ENCODE measurements around the gene ALKBH2. TPM values are rescaled to one million over a fixed set of nuclear protein-coding genes. Genes with fewer than 3 reads are reported as not detected.

ALKBH2 gene
- total RNA-seq, 3 donors from 2014 or later (not counting 1 experiment from before 2014, with no cell fraction given): 10.9 to 12.6 (median 11.9) TPM

- intact Hi-C loops (cut with micrococcal nuclease): no loop called here
- peaks cover 21% of the 10 kb centered on the region for H3K36me3 Mint-ChIP-seq
- H3K9me3 ChIP-seq (ENCODE audit: control insufficient read depth, insufficient read depth, low read length): no peaks in the 10 kb centered on the region
- no peaks in the 10 kb centered on the region for H3K27me3 Mint-ChIP-seq (ENCODE audit: low read depth in 2 of 2)
- WGBS (ENCODE audit: insufficient coverage): 100% methylated on average over 2 of the region's 2 CpGs
- H3K36me3 ChIP-seq (ENCODE audit: control insufficient read depth, insufficient read depth, low read length): peaks cover 47% of the 10 kb centered on the region
- no peaks in the 10 kb centered on the region for H3K4me1 ChIP-seq (ENCODE audit: control insufficient read depth, insufficient read depth, low read length)
- TF ChIP-seq, protein P1, sequence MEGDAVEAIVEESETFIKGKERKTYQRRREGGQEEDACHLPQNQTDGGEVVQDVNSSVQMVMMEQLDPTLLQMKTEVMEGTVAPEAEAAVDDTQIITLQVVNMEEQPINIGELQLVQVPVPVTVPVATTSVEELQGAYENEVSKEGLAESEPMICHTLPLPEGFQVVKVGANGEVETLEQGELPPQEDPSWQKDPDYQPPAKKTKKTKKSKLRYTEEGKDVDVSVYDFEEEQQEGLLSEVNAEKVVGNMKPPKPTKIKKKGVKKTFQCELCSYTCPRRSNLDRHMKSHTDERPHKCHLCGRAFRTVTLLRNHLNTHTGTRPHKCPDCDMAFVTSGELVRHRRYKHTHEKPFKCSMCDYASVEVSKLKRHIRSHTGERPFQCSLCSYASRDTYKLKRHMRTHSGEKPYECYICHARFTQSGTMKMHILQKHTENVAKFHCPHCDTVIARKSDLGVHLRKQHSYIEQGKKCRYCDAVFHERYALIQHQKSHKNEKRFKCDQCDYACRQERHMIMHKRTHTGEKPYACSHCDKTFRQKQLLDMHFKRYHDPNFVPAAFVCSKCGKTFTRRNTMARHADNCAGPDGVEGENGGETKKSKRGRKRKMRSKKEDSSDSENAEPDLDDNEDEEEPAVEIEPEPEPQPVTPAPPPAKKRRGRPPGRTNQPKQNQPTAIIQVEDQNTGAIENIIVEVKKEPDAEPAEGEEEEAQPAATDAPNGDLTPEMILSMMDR (IDR thresholded peaks at IDR 0.05): no peak
- DNase-seq (no peak), ATAC-seq (no peak)
- H3K27me3 ChIP-seq (ENCODE audit: control insufficient read depth, insufficient read depth, low read length): no peaks in the 10 kb centered on the region
- H3K9me3 Mint-ChIP-seq: no peaks in the 10 kb centered on the region
- no peak overlapping the region for H3K27ac Mint-ChIP-seq
- no peak overlapping the region for H3K27ac ChIP-seq (ENCODE audit: low read length)
- H3K4me1 Mint-ChIP-seq: no peaks in the 10 kb centered on the region
- no peak overlapping the region for H3K4me3 Mint-ChIP-seq
- H3K4me3 ChIP-seq (ENCODE audit: low read length): no peak overlapping the region
Measured at GRCh38 chr12:109084425-109084824, 8.8 kb downstream of the ALKBH2 start.

DNA sequence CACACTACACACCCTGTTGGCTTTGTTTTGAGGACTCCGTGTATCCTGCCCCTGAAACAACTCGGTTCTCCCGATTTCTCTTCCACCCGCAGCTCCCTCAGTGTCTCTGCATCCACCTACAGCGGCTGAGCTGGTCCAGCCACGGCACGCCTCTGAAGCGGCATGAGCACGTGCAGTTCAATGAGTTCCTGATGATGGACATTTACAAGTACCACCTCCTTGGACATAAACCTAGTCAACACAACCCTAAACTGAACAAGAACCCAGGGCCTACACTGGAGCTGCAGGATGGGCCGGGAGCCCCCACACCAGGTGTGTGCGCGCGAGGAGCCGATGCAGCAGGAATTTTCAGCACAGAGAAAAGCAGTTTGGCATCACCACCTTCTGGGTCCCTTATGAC lies 10.5 kb downstream of the ALKBH2 start:
- H3K36me3 Mint-ChIP-seq: peaks cover 31% of the 10 kb centered on the region
- intact Hi-C loops (cut with micrococcal nuclease): no loop called here
- TF ChIP-seq, protein P1 (IDR thresholded peaks at IDR 0.05): no peak

DNA sequence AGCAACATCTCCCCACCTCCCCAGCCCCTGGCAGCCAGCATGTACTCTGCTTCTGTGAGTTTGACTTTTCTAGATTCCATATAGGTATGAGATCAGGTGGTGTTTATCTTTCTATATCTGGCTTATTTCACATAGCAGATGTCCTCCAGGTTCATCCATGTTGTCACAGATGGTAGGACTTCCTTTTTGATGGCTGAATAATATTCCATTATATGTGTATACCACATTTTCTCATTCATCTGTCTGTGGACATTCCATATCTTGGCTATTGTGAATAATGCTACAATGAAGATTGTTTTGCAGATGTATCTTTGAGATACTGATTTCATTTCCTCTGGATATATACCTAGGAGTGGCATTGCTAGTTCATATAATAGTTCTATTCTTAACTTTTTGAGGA lies 18.4 kb downstream of the ALKBH2 start:
- Histone ChIP-seq H3K27me3 (ENCODE audit: control insufficient read depth, insufficient read depth, low read length) (no peaks in the 10 kb centered on the region), H3K27ac (ENCODE audit: low read length) (no peak overlapping the region), H3K36me3 (ENCODE audit: control insufficient read depth, insufficient read depth, low read length) (peaks cover 23% of the 10 kb centered on the region), H3K9me3 (ENCODE audit: control insufficient read depth, insufficient read depth, low read length) (no peaks in the 10 kb centered on the region), H3K4me3 (ENCODE audit: low read length) (no peak overlapping the region), H3K4me1 (ENCODE audit: control insufficient read depth, insufficient read depth, low read length) (no peaks in the 10 kb centered on the region)
- Mint-ChIP-seq H3K27ac (no peak overlapping the region), H3K36me3 (peaks cover 35% of the 10 kb centered on the region), H3K9me3 (peaks cover 2 to 5% of the 10 kb centered on the region in 2 donors), H3K4me1 (peaks cover 0 to 5% of the 10 kb centered on the region in 2 donors), H3K4me3 (no peak overlapping the region), H3K27me3 (ENCODE audit: low read depth in 2 of 2) (no peaks in the 10 kb centered on the region)
- ATAC-seq: no peak
- TF ChIP-seq, protein P1 (IDR thresholded peaks at IDR 0.05): no peak
- DNase-seq: no peak
- intact Hi-C loops (cut with micrococcal nuclease): no loop called here

More for the DNA sequence above, 10.5 kb downstream of the ALKBH2 start:
- Histone ChIP-seq H3K4me3 (ENCODE audit: low read length) (no peak overlapping the region), H3K9me3 (ENCODE audit: control insufficient read depth, insufficient read depth, low read length) (no peaks in the 10 kb centered on the region), H3K27me3 (ENCODE audit: control insufficient read depth, insufficient read depth, low read length) (no peaks in the 10 kb centered on the region), H3K36me3 (ENCODE audit: control insufficient read depth, insufficient read depth, low read length) (peaks cover 36% of the 10 kb centered on the region), H3K27ac (ENCODE audit: low read length) (no peak overlapping the region), H3K4me1 (ENCODE audit: control insufficient read depth, insufficient read depth, low read length) (no peaks in the 10 kb centered on the region)
- no peak for DNase-seq
- Mint-ChIP-seq H3K27ac (no peak overlapping the region), H3K4me3 (no peak overlapping the region), H3K27me3 (ENCODE audit: low read depth in 2 of 2) (no peaks in the 10 kb centered on the region), H3K9me3 (peaks cover 0 to 5% of the 10 kb centered on the region in 2 donors), H3K4me1 (no peaks in the 10 kb centered on the region)
- no peak for ATAC-seq
- WGBS (ENCODE audit: insufficient coverage): 97% methylated on average over 14 of the region's 14 CpGs

Data from natural killer cell (primary cell).